Activated CD4-positive, alpha-beta T cell treated with anti-CD3 and anti-CD28 coated beads, Interleukin-2, amount 50 U/mL, for 1 hour (primary cell): ENCODE measurements around the gene UNC79.
"Not testable (repeated sequence)": the region's sequence is repeated elsewhere in the genome, so short reads cannot be mapped to it uniquely, and the experiment has no call there.

Experiments used
- DNase-seq: peaks from one replicate; pipeline ENCODE4 v3.0.0-alpha.2; 2020

Gene UNC79

GRCh38 chr14:93430315-93431035 is at the start of gene UNC79:
Gene UNC79 (plus strand): TSS chr14:93430939. CDS start chr14:93431030, 91 bp downstream.
- DNase-seq, result no peak

GRCh38 chr14:93381644-93382043 is 49.1 kb upstream of the UNC79 start:
- no peak for DNase-seq

GRCh38 chr14:93384256-93384655 is 46.5 kb upstream of the UNC79 start:
- DNase-seq, result not testable (repeated sequence)

GRCh38 chr14:93395231-93395630 is 35.5 kb upstream of the UNC79 start:
- DNase-seq, result no peak

- DNase-seq, result no peak
Observed at GRCh38 chr14:93396456-93396855, 34.3 kb upstream of the UNC79 start.

- no peak for DNase-seq
Observed at GRCh38 chr14:93398491-93398890, 32.2 kb upstream of the UNC79 start.

- DNase-seq, result no peak
Observed at GRCh38 chr14:93402951-93403350, 27.8 kb upstream of the UNC79 start.

GRCh38 chr14:93410021-93410420 is 20.7 kb upstream of the UNC79 start:
- no peak for DNase-seq

- DNase-seq, result no peak
Observed at GRCh38 chr14:93410893-93411292, 19.8 kb upstream of the UNC79 start.

GRCh38 chr14:93425136-93425535 is 5.6 kb upstream of the UNC79 start:
- DNase-seq, result not testable (repeated sequence)

GRCh38 chr14:93426750-93427149 is 4.0 kb upstream of the UNC79 start:
- no peak for DNase-seq

- DNase-seq, result no peak
Observed at GRCh38 chr14:93431036-93431670, 414 bp downstream of the UNC79 start.

- DNase-seq, result no peak
Observed at GRCh38 chr14:93454224-93454623, 23.5 kb downstream of the UNC79 start.

- no peak for DNase-seq
Observed at GRCh38 chr14:93456356-93456755, 25.6 kb downstream of the UNC79 start.

- no peak for DNase-seq
Observed at GRCh38 chr14:93458234-93458633, 27.5 kb downstream of the UNC79 start.

GRCh38 chr14:93462479-93462878 is 31.7 kb downstream of the UNC79 start:
- no peak for DNase-seq

GRCh38 chr14:93464271-93464670 is 33.5 kb downstream of the UNC79 start:
- DNase-seq, result no peak

GRCh38 chr14:93475471-93475870 is 44.7 kb downstream of the UNC79 start:
- DNase-seq, result no peak

GRCh38 chr14:93476305-93476704 is 45.6 kb downstream of the UNC79 start:
- DNase-seq, result no peak

GRCh38 chr14:93479074-93479473 is 48.3 kb downstream of the UNC79 start:
- DNase-seq, result not testable (repeated sequence)

- DNase-seq, result no peak
Observed at GRCh38 chr14:93480867-93481266, 50.1 kb downstream of the UNC79 start.

GRCh38 chr14:93481758-93482157 is 51.0 kb downstream of the UNC79 start:
- DNase-seq, result no peak

GRCh38 chr14:93490001-93490400 is 59.3 kb downstream of the UNC79 start:
- DNase-seq, result no peak

- no peak for DNase-seq
Observed at GRCh38 chr14:93493054-93493453, 62.3 kb downstream of the UNC79 start.

- not testable (repeated sequence) for DNase-seq
Observed at GRCh38 chr14:93493622-93494021, 62.9 kb downstream of the UNC79 start.
